SK-N-MC (cell line): Measurements from ENCODE around the gene SIGLEC11.

Experiments
- DNase-seq: peaks from one replicate; pipeline ENCODE4 v3.0.0-alpha.2; 2011; ENCODE audit warnings: low read depth, low spot score
- H3K27ac ChIP-seq: fragments of 200-600 bp; sonication (generic); 2 replicates; pipeline ENCODE4 v1.5.1; 2016; ENCODE audit warnings: mixed run types
- H3K36me3 ChIP-seq: fragments of 200-600 bp; sonication (generic); 2 replicates; pipeline ENCODE4 v1.6.1; 2017; ENCODE audit warnings: antibody characterized with exemption, low read length, mixed read lengths; ENCODE audit not compliant: insufficient read depth
- H3K4me3 ChIP-seq: fragments of 200-600 bp; sonication (generic); 2 replicates; pipeline ENCODE4 v1.5.1; 2016
- H3K9ac ChIP-seq: fragments of 200-600 bp; sonication (generic); 2 replicates; pipeline ENCODE4 v1.8.0; 2017; ENCODE audit warnings: mixed run types, mixed read lengths; ENCODE audit not compliant: insufficient read length
- H3K9me3 ChIP-seq: fragments of 200-600 bp; sonication (generic); 2 replicates; pipeline ENCODE4 v1.6.1; 2017; ENCODE audit warnings: low read depth, mild to moderate bottlenecking, antibody characterized with exemption, low read length, moderate library complexity, mixed read lengths
- EZH2 ChIP-seq: fragments of 200-600 bp; sonication (generic); IDR thresholded peaks from one replicate; pipeline ENCODE4 v1.6.1; 2017; ENCODE audit warnings: antibody characterized with exemption
- FOXP2 ChIP-seq: optimal IDR thresholded peaks from 2 replicates; pipeline ENCODE3; 2011; ENCODE audit warnings: mild to moderate bottlenecking, moderate library complexity; ENCODE audit not compliant: insufficient read depth; ENCODE audit errors: extremely low read length, control extremely low read depth
- POLR2AphosphoS5 ChIP-seq: IDR thresholded peaks from 2 replicates; pipeline ENCODE4 v1.6.1; 2012; ENCODE audit warnings: mild to moderate bottlenecking, low read depth, low read length, borderline replicate concordance

The SIGLEC11 gene

DNA sequence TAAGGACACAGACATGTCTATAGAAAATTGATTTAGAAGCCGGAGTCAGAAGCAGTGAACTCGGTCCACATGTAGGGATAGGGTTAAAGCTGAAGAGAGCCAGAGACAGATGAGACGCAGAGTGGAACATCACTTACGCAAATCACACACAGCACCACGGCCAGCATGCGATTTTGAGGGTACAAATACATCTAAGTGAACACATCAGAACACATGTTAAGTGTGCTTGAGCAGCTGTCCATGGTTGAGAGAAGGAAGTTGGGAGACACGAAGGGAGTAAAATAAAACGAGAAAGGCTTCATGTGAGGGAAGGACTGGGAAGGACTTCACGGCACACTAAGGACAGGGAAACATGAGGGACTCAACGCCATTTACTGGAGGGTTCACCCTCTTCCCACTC is 25.4 kb upstream of the SIGLEC11 start:
- no peak overlapping the region for H3K4me3 ChIP-seq
- no peak overlapping the region for H3K27ac ChIP-seq
- TF ChIP-seq FOXP2: no peak
- TF ChIP-seq EZH2: no peak
- no peak for TF ChIP-seq POLR2AphosphoS5
- no peak for DNase-seq
- H3K9ac ChIP-seq: no peak overlapping the region
- no peaks in the 10 kb centered on the region for H3K9me3 ChIP-seq
- H3K36me3 ChIP-seq: no peaks in the 10 kb centered on the region

DNA sequence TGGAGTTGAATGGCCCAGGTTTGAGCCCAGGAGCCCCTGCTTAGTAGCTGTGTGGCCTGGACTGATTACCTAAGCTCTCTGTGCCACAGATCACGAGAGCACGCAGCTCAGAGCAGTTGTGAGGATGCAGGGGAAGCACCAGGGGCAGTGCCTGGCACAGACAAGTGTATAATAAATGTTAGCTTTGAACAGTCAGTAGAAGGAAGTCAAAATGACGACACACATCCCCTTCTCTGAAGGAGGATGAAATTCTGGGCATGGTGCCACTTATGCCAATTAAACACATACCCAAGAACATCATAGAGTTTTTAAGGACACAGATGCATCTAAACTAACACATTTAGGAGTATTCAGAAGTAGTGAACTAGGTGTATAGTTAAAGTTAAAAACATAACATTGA is 24.9 kb upstream of the SIGLEC11 start:
- DNase-seq: no peak
- H3K9me3 ChIP-seq: no peaks in the 10 kb centered on the region
- no peak overlapping the region for H3K4me3 ChIP-seq
- no peak for TF ChIP-seq EZH2
- no peak for TF ChIP-seq FOXP2
- TF ChIP-seq POLR2AphosphoS5: no peak
- no peak overlapping the region for H3K27ac ChIP-seq
- no peaks in the 10 kb centered on the region for H3K36me3 ChIP-seq
- no peak overlapping the region for H3K9ac ChIP-seq

DNA sequence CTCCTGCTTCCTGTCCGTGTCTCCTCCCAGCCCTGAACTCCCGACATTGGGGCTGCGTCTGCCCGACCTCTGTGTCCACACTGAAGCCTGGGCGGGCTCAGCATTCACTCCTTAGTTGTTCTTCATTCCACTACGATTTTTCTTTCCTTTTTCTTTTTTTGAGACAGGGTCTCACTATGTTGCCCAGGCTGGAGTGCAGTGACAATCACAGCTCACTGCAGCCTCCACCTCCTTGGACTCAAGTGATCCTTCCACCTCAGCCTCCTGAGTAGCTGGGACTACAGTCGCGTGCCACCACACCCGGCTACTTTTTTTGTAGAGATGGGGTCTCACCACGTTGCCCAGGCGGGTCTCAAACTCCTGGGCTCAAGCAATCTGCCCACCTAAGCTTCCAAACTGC is 23.5 kb upstream of the SIGLEC11 start:
- Histone ChIP-seq H3K27ac (no peak overlapping the region), H3K9ac (no peak overlapping the region), H3K36me3 (no peaks in the 10 kb centered on the region), H3K4me3 (no peak overlapping the region), H3K9me3 (no peaks in the 10 kb centered on the region)
- no peak for TF ChIP-seq FOXP2
- no peak for TF ChIP-seq POLR2AphosphoS5
- TF ChIP-seq EZH2: no peak
- no peak for DNase-seq

DNA sequence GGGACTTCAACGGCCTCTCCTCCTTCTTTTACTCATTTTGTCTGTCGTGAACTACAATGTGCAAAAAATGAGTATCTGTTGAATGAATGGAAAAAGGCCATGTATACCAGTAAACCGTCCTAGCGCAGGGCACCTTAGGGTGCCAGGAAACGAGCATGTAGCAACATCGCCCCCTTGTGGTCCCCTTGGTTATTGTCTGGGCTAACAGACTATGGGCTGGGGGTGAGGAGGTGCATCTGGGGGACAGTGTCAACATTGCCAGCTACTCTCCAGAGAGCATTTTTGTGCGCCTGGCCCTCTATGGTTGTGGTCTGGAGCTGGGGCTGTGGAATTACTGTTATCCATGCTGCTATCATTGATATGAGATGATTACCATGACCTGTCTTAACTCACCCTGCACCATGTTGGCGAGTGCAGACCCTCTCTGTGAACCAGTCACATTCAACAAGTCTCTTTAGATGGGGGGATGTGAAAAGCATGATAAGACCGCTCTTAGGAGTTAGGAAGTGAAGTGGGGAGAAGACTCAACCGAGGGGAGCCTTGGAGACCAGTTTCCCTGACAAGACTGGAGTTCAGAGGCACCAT is 22.8 kb upstream of the SIGLEC11 start:
- no peaks in the 10 kb centered on the region for H3K36me3 ChIP-seq
- TF ChIP-seq EZH2 (no peak), POLR2AphosphoS5 (no peak; the same call in 1 of the 2 replicates), FOXP2 (no peak)
- no peaks in the 10 kb centered on the region for H3K9me3 ChIP-seq
- H3K9ac ChIP-seq: no peak overlapping the region
- DNase-seq: no peak
- H3K27ac ChIP-seq: no peak overlapping the region
- no peak overlapping the region for H3K4me3 ChIP-seq

DNA sequence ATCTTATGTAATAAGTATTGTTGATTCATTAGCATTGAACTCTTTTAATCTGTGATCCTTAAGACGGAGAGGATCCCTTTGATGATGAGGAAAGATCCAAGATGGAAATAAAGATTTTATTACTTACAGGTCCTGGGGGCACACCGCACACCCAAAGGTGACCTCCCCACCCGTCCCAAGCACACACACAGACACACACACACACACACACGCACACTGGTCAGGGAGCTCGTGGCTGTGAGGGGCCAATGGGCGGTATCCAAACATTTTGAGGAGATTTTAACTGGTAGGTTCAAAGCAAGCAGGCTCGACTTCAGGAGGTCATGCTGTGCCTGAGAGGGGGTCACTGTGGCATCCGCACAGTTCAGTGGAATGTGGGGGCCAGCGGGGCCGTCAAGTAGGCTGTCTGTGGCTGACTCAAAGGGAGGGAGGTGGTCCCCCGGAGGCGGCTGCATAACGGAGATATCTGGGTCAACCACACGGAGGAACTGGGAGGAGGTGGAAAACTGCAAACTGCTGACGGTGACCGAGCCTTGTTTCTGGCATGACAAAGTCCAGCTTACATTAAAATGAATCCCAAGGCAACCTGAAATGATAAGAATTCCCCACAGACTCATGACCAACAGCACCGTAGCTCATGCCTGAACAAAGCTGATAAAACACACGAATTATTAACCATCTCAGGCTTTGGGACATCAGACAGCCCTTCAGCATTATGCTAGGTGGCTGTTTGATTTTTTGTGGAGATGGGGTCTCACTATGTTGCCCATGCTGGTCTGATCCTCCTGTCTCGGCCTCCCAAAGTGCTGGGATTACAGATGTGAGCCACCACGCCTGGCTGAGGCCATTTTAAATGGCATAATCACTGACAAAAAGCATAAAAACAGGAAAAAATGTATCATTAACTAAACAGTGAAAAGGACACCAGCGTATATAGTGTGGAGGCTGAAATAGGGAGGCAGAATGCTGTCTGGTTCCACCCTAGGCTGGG is 20.9 kb upstream of the SIGLEC11 start:
- no peak overlapping the region for H3K9ac ChIP-seq

DNA sequence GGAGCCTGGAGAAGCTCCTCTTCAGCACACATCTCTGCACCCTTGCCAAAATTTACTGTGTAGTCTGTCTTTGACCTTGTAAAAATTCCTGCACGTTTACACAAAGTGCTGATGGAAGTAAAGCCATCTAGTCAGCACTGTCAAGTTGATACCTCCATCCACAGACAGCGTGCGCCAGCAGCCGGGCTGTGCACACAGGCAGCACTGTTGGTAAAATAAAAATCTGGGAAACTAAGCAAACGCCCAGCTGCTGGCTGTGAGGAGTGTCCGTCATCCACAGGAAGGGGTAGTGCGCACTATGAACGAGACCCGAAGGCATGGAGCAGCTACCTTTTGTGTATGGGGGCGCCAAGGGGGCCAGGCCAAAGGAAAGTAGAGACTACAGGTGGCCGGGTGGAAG is 17.4 kb upstream of the SIGLEC11 start:
- TF ChIP-seq POLR2AphosphoS5 (no peak), FOXP2 (no peak), EZH2 (no peak)
- DNase-seq: no peak
- H3K27ac ChIP-seq: no peak overlapping the region
- H3K36me3 ChIP-seq: no peaks in the 10 kb centered on the region
- no peak overlapping the region for H3K9ac ChIP-seq
- H3K9me3 ChIP-seq: no peaks in the 10 kb centered on the region
- no peak overlapping the region for H3K4me3 ChIP-seq

More for the DNA sequence above, 20.9 kb upstream of the SIGLEC11 start:
- Histone ChIP-seq H3K27ac (no peak overlapping the region), H3K4me3 (no peak overlapping the region), H3K9me3 (no peaks in the 10 kb centered on the region), H3K36me3 (no peaks in the 10 kb centered on the region)
- TF ChIP-seq FOXP2 (no peak), POLR2AphosphoS5 (no peak), EZH2 (no peak)
- no peak for DNase-seq

DNA sequence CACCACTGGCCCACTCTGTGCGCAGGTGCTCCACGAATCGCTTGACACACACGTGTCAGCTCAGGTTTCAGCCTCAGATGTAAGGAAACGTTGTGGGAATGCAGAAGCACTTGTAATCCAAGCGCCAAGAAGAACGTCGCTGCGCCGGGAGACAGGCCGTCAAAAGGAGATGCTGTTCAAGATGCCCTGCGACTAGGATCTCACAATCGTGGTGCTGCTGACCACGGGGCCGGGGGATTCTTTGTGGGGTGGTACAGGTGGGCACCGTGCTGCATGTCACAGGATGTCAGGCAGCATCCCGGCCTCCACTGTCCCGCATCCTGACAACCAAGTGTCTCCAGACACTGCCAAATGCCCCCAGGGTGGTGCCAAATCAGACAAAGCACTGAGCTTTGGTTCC is 16.9 kb upstream of the SIGLEC11 start:
- DNase-seq: no peak
- H3K4me3 ChIP-seq: no peak overlapping the region
- no peaks in the 10 kb centered on the region for H3K9me3 ChIP-seq
- no peak overlapping the region for H3K27ac ChIP-seq
- no peaks in the 10 kb centered on the region for H3K36me3 ChIP-seq
- no peak overlapping the region for H3K9ac ChIP-seq
- TF ChIP-seq EZH2 (no peak), POLR2AphosphoS5 (no peak), FOXP2 (no peak)

DNA sequence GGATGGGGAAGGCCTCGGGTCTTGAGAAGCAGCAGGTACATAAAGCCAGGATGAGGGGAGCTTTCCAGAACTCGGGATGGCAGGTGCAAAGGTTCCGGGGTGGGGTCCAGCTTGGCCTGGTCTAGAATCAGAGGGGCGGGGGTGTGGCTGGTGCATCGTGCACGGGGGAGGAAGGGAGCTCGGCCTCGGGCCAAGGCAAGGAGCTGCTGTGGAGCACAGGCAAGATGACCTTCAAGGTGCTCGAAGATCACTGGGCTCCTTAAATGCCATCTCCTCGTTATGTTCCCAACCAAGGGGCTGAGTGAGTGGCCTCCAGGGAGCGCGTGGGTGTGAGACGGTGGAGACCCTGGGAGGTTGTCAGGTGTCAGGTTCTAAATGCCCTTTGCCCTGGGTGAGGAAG is 16.1 kb upstream of the SIGLEC11 start:
- Histone ChIP-seq H3K9me3 (no peaks in the 10 kb centered on the region), H3K4me3 (no peak overlapping the region), H3K36me3 (no peaks in the 10 kb centered on the region), H3K9ac (no peak overlapping the region), H3K27ac (no peak overlapping the region)
- no peak for TF ChIP-seq FOXP2
- no peak for TF ChIP-seq EZH2
- TF ChIP-seq POLR2AphosphoS5: no peak
- DNase-seq: no peak
